Inferior parietal cortex (tissue), 1 donor: Measurements from ENCODE around the gene NMNAT1.
"Not testable (repeated sequence)": the region's sequence is repeated elsewhere in the genome, so short reads cannot be mapped to it uniquely, and the experiment has no call there.

ENCODE experiments used
- DNase-seq: peaks from one replicate; pipeline ENCODE4 v3.0.0-alpha.2; 2016; ENCODE audit errors: extremely low spot score

Gene NMNAT1

GRCh38 chr1:10019561-10019960 lies 76.3 kb downstream of the NMNAT1 start:
- DNase-seq: no peak

DNA sequence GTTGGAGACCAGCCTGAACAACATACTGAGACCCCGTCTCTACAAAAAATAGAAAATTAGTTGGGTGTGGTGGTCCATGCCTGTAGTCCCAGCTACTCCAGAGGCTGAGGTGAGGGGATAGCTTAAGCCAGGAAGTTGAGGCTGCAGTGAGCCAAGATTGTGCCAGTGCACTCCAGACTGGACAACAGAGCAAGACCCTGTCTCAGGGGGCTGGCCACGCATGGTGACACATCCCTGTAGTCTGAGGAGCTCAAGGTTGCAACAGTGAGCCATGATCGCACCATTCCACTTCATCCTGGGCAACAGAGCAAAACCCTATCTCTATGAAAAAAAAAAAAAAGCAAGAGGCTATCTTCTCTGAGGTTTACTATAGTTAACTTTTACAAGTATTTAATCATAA lies 76.8 kb downstream of the NMNAT1 start:
- DNase-seq: no peak

DNA sequence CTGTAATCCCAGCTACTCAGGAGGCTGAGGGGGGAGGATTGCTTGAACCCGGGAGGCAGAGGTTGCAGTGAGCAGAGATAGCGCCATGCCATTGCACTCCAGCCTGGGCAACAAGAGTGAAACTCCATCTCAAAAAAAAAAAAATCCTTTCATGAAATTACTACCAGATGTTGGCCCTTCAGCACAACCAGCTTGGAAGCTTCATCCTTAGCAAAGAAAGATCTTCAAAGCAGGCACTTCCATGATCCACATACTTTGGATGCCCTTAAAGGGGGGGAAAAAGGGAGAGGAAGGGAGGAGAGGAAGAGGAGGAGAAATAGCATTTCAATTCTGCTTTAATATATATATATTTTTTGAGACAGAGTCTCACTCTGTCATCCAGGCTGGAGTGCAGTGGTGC lies 77.4 kb downstream of the NMNAT1 start:
- DNase-seq: not testable (repeated sequence)

GRCh38 chr1:10021992-10022391 lies 78.7 kb downstream of the NMNAT1 start:
- not testable (repeated sequence) for DNase-seq

GRCh38 chr1:10022656-10023055 lies 79.4 kb downstream of the NMNAT1 start:
- DNase-seq: no peak

GRCh38 chr1:10025354-10025753 lies 82.1 kb downstream of the NMNAT1 start:
- no peak for DNase-seq

- DNase-seq: no peak
These were observed 83.8 kb downstream of the NMNAT1 start for GRCh38 chr1:10027027-10027426.

- DNase-seq: not testable (repeated sequence)
These were observed 85.8 kb downstream of the NMNAT1 start for GRCh38 chr1:10028956-10029500.

DNA sequence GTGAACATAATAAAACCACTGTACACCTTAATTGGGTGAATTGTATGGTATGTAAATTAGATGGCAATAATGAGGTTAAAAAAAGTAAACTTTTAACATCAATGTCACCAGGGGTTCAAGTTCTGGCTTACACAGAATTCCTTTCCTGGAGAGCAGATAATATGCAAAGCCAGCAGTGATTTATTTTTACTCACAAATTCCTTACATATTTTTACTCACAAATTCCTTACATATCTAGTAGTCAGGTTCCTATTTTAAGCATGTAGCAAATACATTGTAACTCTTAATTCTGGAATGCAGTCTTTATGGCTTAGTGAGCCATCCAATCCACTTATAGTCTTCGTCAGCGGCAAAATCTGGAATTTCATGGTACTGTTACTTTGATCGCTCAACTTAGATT lies 88.2 kb downstream of the NMNAT1 start:
- no peak for DNase-seq

GRCh38 chr1:10032590-10033358 lies 89.5 kb downstream of the NMNAT1 start, which contains the start of gene UBE4B:
UBE4B (plus strand) TSS chr1:10032958; CDS start chr1:10033671, 713 bp downstream.
- DNase-seq: peak; percentile 97

DNA sequence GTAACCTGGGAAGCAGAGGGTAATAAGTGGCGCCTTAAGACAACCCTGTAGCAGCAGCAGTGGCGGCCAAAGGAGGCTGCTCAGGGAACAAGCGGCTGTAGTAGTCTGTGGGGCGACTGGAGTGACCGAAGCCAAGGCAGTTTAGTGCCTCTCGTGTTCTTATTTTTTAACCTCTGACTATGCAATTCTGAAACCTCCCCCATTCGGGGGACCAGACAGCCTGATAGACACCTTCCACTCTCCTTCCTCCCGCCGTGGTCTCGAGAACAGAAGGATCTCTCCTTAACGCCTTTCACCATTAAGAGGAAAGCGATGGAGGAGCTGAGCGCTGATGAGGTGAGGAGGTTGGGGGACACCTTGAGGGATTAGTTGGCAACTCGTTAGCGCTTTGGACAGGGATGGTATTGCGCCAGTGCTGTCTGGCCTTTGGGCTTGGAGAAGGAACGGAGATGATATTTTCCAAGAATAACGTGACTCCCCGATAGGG lies 90.1 kb downstream of the NMNAT1 start:
- peak; percentile 38 for DNase-seq
